GM04504 (cell line): ENCODE measurements around the gene ABCA12.
"Not testable (repeated sequence)": the region's sequence is repeated elsewhere in the genome, so short reads cannot be mapped to it uniquely, and the experiment has no call there.

ENCODE experiments used
- DNase-seq: peaks from one replicate; pipeline ENCODE4 v3.0.0-alpha.2; 2012; ENCODE audit warnings: low read depth

The ABCA12 gene, protein sequence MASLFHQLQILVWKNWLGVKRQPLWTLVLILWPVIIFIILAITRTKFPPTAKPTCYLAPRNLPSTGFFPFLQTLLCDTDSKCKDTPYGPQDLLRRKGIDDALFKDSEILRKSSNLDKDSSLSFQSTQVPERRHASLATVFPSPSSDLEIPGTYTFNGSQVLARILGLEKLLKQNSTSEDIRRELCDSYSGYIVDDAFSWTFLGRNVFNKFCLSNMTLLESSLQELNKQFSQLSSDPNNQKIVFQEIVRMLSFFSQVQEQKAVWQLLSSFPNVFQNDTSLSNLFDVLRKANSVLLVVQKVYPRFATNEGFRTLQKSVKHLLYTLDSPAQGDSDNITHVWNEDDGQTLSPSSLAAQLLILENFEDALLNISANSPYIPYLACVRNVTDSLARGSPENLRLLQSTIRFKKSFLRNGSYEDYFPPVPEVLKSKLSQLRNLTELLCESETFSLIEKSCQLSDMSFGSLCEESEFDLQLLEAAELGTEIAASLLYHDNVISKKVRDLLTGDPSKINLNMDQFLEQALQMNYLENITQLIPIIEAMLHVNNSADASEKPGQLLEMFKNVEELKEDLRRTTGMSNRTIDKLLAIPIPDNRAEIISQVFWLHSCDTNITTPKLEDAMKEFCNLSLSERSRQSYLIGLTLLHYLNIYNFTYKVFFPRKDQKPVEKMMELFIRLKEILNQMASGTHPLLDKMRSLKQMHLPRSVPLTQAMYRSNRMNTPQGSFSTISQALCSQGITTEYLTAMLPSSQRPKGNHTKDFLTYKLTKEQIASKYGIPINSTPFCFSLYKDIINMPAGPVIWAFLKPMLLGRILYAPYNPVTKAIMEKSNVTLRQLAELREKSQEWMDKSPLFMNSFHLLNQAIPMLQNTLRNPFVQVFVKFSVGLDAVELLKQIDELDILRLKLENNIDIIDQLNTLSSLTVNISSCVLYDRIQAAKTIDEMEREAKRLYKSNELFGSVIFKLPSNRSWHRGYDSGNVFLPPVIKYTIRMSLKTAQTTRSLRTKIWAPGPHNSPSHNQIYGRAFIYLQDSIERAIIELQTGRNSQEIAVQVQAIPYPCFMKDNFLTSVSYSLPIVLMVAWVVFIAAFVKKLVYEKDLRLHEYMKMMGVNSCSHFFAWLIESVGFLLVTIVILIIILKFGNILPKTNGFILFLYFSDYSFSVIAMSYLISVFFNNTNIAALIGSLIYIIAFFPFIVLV (N-terminal part only)

DNA sequence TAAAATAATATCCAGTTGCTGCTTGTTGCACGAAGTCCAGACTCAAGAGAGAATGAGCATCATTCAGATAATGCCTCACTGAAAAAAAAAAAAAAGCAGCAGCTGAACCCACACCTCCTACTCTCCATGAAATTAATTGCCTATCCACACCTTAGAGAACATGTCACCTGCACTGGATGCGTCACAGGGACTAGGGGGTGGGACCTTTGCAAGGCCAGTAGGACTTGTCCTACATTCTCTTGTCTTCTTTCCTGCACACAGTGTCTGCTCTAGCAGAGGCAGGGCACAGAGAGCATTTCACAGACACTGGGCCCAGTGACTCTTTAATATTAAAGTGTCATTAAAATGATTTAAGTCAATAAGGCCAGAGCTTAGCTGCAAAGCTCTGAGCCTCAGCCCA, at the start of gene ABCA12:
Gene ABCA12, minus strand, starts transcription at position 148 of the 400 bp plus-strand sequence. CDS start 418 bp downstream, outside the sequence.
- DNase-seq = no peak

DNA sequence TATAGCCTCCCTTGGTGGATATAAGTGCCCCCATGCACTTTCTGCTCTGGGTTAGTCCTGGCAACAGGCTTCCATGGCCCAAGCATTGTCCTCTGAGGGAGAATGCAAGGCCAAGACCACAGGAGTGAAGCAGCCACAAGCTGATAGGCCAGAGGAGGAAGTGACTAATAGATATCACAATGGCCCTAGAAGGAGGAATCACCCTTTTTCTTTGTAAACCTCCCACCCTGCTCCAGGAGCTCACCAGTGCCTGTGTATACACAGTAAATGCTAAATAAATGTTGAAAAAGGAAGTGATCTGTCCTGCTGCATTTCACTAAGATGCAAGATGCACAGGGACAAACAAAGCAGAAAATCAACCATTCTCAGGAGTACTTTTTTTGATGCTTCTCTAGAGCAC, 49.7 kb upstream of the ABCA12 start:
- DNase-seq = no peak

- no peak for DNase-seq
These were observed 47.6 kb upstream of the ABCA12 start for GRCh38 chr2:215186021-215186420.

- no peak for DNase-seq
These were observed 39.7 kb upstream of the ABCA12 start for GRCh38 chr2:215178121-215178520.

GRCh38 chr2:215171796-215172195, 33.4 kb upstream of the ABCA12 start:
- no peak for DNase-seq

DNA sequence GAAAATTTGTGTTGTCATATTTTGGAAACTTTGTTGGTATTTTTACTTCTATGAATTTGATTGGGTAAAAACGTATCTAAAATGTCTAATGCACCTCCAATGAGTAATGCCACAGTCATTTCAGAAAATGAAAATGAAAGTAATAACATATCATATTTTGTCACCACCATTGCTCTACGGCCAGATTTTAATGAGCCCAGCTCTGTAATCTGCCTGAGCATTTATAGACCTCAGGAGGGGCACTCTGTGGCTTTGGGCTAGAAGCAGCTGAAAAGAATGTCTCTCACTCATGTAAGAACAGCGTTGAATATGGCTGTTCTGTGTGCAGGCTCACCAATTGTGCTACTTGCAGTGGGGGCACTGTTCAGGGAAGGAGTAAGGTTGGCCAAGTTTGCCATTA, 32.7 kb upstream of the ABCA12 start:
- DNase-seq = peak; percentile 2

- DNase-seq = not testable (repeated sequence)
These were observed 28.1 kb upstream of the ABCA12 start for GRCh38 chr2:215166505-215166904.

- not testable (repeated sequence) for DNase-seq
These were observed 24.9 kb upstream of the ABCA12 start for GRCh38 chr2:215163319-215163718.

- DNase-seq = no peak
These were observed 22.9 kb upstream of the ABCA12 start for GRCh38 chr2:215161301-215161829.

DNA sequence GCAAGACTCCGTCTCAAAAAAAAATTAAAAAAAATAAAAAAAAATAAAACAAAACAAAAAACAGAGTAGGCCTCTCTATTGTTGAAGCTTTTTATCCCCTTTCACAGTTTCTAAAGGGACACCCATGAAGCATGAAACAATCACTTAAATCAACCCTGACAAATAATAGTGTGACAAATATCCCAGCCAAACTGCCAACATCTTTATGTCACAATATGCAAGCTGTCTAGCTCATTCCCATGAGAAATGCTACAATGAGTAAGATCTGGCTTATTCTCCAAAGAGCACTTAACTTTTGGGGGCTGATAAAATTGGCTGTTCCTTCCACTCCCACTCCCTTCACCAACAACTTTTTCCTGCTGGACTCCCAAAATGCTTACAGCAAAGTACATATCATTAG, 21.7 kb upstream of the ABCA12 start:
- no peak for DNase-seq

GRCh38 chr2:215156453-215156852, 18.0 kb upstream of the ABCA12 start:
- no peak for DNase-seq

- DNase-seq = no peak
These were observed 11.5 kb upstream of the ABCA12 start for GRCh38 chr2:215149894-215150293.

DNA sequence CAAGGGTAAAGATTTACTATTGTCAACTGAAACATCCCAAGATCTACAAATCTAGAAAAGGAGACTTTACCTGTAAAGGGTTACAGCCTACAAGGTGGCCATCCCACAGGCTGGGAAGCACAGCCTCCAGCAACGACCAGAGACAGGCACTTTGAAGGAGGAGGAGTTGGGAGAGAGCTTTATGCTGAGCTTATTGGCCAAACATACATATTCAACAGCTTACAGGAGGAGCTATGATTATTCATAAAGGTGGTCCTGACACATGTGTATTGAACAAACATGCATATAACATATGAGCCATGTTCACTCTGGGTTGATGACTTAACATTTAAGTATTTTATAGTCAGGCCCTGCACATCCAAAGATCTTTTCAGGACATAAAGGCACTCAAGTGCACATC, 11.1 kb upstream of the ABCA12 start:
- no peak for DNase-seq

- no peak for DNase-seq
These were observed 10.6 kb upstream of the ABCA12 start for GRCh38 chr2:215149060-215149459.

- no peak for DNase-seq
These were observed 7.2 kb upstream of the ABCA12 start for GRCh38 chr2:215145611-215146010.

DNA sequence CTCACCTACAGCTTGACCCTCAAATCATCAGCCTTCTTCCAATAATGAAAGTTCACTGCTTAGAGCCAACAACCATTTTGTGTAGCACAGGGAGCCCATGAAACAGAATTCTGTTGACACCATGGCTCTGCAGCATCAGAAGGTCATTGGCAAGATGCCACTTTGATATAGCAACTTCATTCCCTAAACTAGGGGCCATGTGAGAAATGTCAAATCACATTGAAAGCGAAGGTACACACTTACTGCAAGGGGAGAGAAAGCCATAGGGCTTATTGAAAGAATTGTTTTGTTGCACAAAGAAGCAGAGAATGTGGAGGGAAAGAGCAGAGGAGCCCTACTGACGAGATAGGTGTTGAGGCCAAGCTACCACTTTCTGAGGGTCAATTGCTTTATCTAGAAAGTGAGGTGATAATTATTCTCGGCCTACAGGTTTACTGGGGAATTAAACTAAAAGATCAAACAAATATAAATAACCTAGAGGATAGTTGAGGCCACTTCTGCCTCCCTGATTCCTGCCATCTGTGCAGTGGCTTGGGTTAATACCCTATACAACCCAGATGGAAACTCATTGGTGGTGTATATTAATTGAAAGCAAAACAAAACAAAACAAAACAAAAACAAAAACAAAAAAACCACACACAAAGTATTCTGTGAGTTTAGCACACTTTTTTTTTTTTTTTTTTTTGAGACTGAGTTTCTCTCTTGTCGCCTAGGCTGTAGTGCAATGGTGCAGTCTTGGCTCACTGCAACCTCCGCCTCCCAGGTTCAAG, 5.9 kb upstream of the ABCA12 start:
- no peak for DNase-seq

DNA sequence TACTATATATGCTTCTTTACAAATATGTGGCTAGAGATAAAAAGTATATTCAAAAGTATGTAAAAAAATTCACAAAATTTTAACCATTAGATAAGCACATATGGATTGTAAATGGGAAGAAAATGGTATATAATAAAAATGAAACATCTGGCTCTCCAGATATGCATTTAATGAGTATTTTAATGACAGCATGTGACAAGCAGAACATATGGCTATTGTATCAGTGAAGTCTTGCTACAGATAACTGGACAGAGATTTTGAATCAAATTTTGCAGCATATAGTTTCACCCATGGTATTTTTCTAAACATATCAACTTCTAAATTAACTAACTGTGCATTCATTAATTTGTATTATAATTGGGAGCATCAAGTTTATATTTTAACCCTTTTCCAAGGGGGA, 5.0 kb upstream of the ABCA12 start:
- DNase-seq = no peak

DNA sequence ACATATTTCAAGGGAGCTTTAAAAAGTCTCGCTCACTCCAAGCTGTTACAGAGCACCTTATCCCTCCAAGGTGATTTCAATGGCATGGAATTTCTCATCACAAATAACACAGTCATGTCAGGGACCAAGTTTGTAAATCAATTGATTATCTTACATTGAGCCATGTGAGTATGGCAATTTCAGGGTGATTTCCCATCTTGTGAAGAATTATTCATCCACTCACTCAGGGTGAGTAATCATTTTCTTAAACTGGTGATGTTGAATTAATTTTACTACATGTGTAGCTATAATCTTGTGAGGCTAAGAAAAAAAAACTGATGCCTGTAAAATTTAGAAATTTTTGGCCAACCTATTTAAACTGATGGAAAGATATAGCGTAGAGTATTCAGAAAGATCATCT, 3.3 kb upstream of the ABCA12 start:
- no peak for DNase-seq

GRCh38 chr2:215140166-215140707, 1.8 kb upstream of the ABCA12 start:
- DNase-seq = no peak

GRCh38 chr2:215137741-215138340, 585 bp downstream of the ABCA12 start:
- DNase-seq = peak; percentile 17

DNA sequence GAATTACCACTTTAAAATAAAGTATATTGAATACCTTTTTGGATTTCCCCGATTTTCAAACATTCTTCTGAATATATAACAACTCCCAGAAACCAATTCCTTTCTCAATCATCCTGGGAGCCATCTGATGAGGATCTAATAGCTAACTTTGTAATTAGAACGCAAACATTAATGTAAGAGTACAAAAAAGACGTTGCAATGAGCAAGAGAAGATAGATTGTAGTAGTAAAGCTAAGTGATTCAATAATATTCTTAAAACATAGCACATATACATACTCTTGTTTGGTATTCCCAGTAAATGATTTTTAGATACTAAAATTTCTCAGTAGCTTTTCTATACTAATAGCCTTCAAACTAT, 1.1 kb downstream of the ABCA12 start:
- DNase-seq = no peak
